Central memory CD8-positive, alpha-beta T cell (primary cell): Measurements from ENCODE around the gene KCNIP1.

Source experiments
- ATAC-seq: fragments of 150-1000 bp; cut with Tn5 transposase; replicated peaks from 2 replicates; pipeline ENCODE4 v1.10.0; 2022; ENCODE audit warnings: mild to moderate bottlenecking, moderate FRiP score, moderate number of reproducible peaks; ENCODE audit not compliant: poor library complexity, severe bottlenecking; ENCODE audit errors: extremely low read depth
- DNase-seq, 2 donors: peaks; one replicate each; pipeline ENCODE4 v3.0.0; 2021; ENCODE audit warnings: low spot score in 2 of 2
- H3K27ac Mint-ChIP-seq: one replicate; pipeline ENCODE4 v1.8.0; 2022; ENCODE audit warnings: low read depth, mild to moderate bottlenecking, moderate library complexity, mixed read lengths
- H3K27me3 Mint-ChIP-seq: one replicate; pipeline ENCODE4 v1.8.0; 2022; ENCODE audit warnings: mixed read lengths
- H3K36me3 Mint-ChIP-seq: one replicate; pipeline ENCODE4 v1.8.0; 2022; ENCODE audit warnings: mild to moderate bottlenecking, moderate library complexity, mixed read lengths; ENCODE audit not compliant: insufficient read depth
- H3K4me1 Mint-ChIP-seq: one replicate; pipeline ENCODE4 v1.8.0; 2022; ENCODE audit warnings: mixed read lengths
- H3K4me3 Mint-ChIP-seq: one replicate; pipeline ENCODE4 v1.8.0; 2022; ENCODE audit warnings: mild to moderate bottlenecking, moderate library complexity, mixed read lengths
- H3K9me3 Mint-ChIP-seq: one replicate; pipeline ENCODE4 v1.8.0; 2022; ENCODE audit warnings: mixed read lengths

KCNIP1 gene

GRCh38 chr5:170474489-170475274 lies 29.1 kb upstream of the KCNIP1 start:
- no peaks in the 10 kb centered on the region for H3K36me3 Mint-ChIP-seq
- H3K4me1 Mint-ChIP-seq = no peaks in the 10 kb centered on the region
- ATAC-seq (no peak), DNase-seq (no peak)
- H3K9me3 Mint-ChIP-seq = no peaks in the 10 kb centered on the region
- peaks cover 76% of the 10 kb centered on the region for H3K27me3 Mint-ChIP-seq
- no peak overlapping the region for H3K4me3 Mint-ChIP-seq
- no peak overlapping the region for H3K27ac Mint-ChIP-seq

- Mint-ChIP-seq H3K27me3 (peaks cover 74% of the 10 kb centered on the region), H3K4me3 (no peak overlapping the region), H3K27ac (no peak overlapping the region), H3K36me3 (no peaks in the 10 kb centered on the region), H3K9me3 (no peaks in the 10 kb centered on the region), H3K4me1 (no peaks in the 10 kb centered on the region)
- ATAC-seq (no peak), DNase-seq (no peak)
Measured at GRCh38 chr5:170475294-170476000, 28.4 kb upstream of the KCNIP1 start.

GRCh38 chr5:170476704-170477103 lies 27.1 kb upstream of the KCNIP1 start:
- no peaks in the 10 kb centered on the region for H3K9me3 Mint-ChIP-seq

GRCh38 chr5:170477906-170478305 lies 25.9 kb upstream of the KCNIP1 start:
- H3K4me1 Mint-ChIP-seq = no peaks in the 10 kb centered on the region
- DNase-seq = no peak
- no peak overlapping the region for H3K27ac Mint-ChIP-seq
- no peaks in the 10 kb centered on the region for H3K9me3 Mint-ChIP-seq
- no peaks in the 10 kb centered on the region for H3K36me3 Mint-ChIP-seq
- ATAC-seq = no peak
- no peak overlapping the region for H3K4me3 Mint-ChIP-seq
- H3K27me3 Mint-ChIP-seq = peaks cover 85% of the 10 kb centered on the region

More at GRCh38 chr5:170476704-170477103, 27.1 kb upstream of the KCNIP1 start:
- Mint-ChIP-seq H3K27ac (no peak overlapping the region), H3K27me3 (peaks cover 81% of the 10 kb centered on the region), H3K4me3 (no peak overlapping the region), H3K4me1 (no peaks in the 10 kb centered on the region), H3K36me3 (no peaks in the 10 kb centered on the region)
- ATAC-seq = no peak
- no peak for DNase-seq

GRCh38 chr5:170478306-170478705 lies 25.5 kb upstream of the KCNIP1 start:
- Mint-ChIP-seq H3K4me3 (no peak overlapping the region), H3K27me3 (peaks cover 81% of the 10 kb centered on the region), H3K4me1 (no peaks in the 10 kb centered on the region), H3K27ac (no peak overlapping the region), H3K9me3 (no peaks in the 10 kb centered on the region), H3K36me3 (no peaks in the 10 kb centered on the region)
- DNase-seq (no peak), ATAC-seq (no peak)

GRCh38 chr5:170479484-170479883 lies 24.3 kb upstream of the KCNIP1 start:
- H3K27ac Mint-ChIP-seq = no peak overlapping the region
- ATAC-seq (no peak), DNase-seq (no peak)
- no peaks in the 10 kb centered on the region for H3K4me1 Mint-ChIP-seq
- no peak overlapping the region for H3K4me3 Mint-ChIP-seq
- H3K27me3 Mint-ChIP-seq = peaks cover 81% of the 10 kb centered on the region
- no peaks in the 10 kb centered on the region for H3K36me3 Mint-ChIP-seq
- H3K9me3 Mint-ChIP-seq = no peaks in the 10 kb centered on the region

- Mint-ChIP-seq H3K27ac (no peak overlapping the region), H3K4me1 (no peaks in the 10 kb centered on the region), H3K9me3 (no peaks in the 10 kb centered on the region), H3K4me3 (no peak overlapping the region), H3K27me3 (peaks cover 81% of the 10 kb centered on the region), H3K36me3 (no peaks in the 10 kb centered on the region)
- DNase-seq = no peak
- ATAC-seq = no peak
Measured at GRCh38 chr5:170480260-170480659, 23.6 kb upstream of the KCNIP1 start.

GRCh38 chr5:170481849-170482248 lies 22.0 kb upstream of the KCNIP1 start:
- no peaks in the 10 kb centered on the region for H3K9me3 Mint-ChIP-seq
- DNase-seq (no peak), ATAC-seq (no peak)
- peaks cover 80% of the 10 kb centered on the region for H3K27me3 Mint-ChIP-seq
- no peak overlapping the region for H3K4me3 Mint-ChIP-seq
- H3K27ac Mint-ChIP-seq = no peak overlapping the region
- H3K4me1 Mint-ChIP-seq = no peaks in the 10 kb centered on the region
- no peaks in the 10 kb centered on the region for H3K36me3 Mint-ChIP-seq

GRCh38 chr5:170482511-170482910 lies 21.3 kb upstream of the KCNIP1 start:
- ATAC-seq (no peak), DNase-seq (no peak)
- Mint-ChIP-seq H3K4me1 (no peaks in the 10 kb centered on the region), H3K36me3 (no peaks in the 10 kb centered on the region), H3K9me3 (no peaks in the 10 kb centered on the region), H3K4me3 (no peak overlapping the region), H3K27me3 (peaks cover 79% of the 10 kb centered on the region), H3K27ac (no peak overlapping the region)

- DNase-seq (no peak), ATAC-seq (no peak)
- Mint-ChIP-seq H3K27me3 (peaks cover 77% of the 10 kb centered on the region), H3K9me3 (no peaks in the 10 kb centered on the region), H3K4me3 (no peak overlapping the region), H3K4me1 (no peaks in the 10 kb centered on the region), H3K36me3 (no peaks in the 10 kb centered on the region), H3K27ac (no peak overlapping the region)
Measured at GRCh38 chr5:170483701-170484458, 19.9 kb upstream of the KCNIP1 start.

GRCh38 chr5:170484459-170484831 lies 19.4 kb upstream of the KCNIP1 start:
- Mint-ChIP-seq H3K27me3 (peaks cover 77% of the 10 kb centered on the region), H3K9me3 (no peaks in the 10 kb centered on the region), H3K36me3 (no peaks in the 10 kb centered on the region), H3K4me1 (no peaks in the 10 kb centered on the region), H3K4me3 (no peak overlapping the region), H3K27ac (no peak overlapping the region)
- DNase-seq (no peak), ATAC-seq (no peak)

GRCh38 chr5:170484847-170485615 lies 18.8 kb upstream of the KCNIP1 start:
- H3K9me3 Mint-ChIP-seq = no peaks in the 10 kb centered on the region
- DNase-seq (no peak), ATAC-seq (no peak)
- no peak overlapping the region for H3K4me3 Mint-ChIP-seq
- no peak overlapping the region for H3K27ac Mint-ChIP-seq
- peaks cover 72% of the 10 kb centered on the region for H3K27me3 Mint-ChIP-seq
- H3K4me1 Mint-ChIP-seq = no peaks in the 10 kb centered on the region
- no peaks in the 10 kb centered on the region for H3K36me3 Mint-ChIP-seq
